NCI-H345 treated with DMSO at 0.1 percent for 48 hours (cell line): ENCODE measurements around the gene NFIA.
"Not testable (repeated sequence)": the region's sequence is repeated elsewhere in the genome, so short reads cannot be mapped to it uniquely, and the experiment has no call there.

Source experiments
- DNase-seq: peaks from one replicate; lab custom pipeline; 2025; ENCODE audit not compliant: unreplicated experiment; lab: John Stamatoyannopoulos, UW

Gene NFIA

DNA sequence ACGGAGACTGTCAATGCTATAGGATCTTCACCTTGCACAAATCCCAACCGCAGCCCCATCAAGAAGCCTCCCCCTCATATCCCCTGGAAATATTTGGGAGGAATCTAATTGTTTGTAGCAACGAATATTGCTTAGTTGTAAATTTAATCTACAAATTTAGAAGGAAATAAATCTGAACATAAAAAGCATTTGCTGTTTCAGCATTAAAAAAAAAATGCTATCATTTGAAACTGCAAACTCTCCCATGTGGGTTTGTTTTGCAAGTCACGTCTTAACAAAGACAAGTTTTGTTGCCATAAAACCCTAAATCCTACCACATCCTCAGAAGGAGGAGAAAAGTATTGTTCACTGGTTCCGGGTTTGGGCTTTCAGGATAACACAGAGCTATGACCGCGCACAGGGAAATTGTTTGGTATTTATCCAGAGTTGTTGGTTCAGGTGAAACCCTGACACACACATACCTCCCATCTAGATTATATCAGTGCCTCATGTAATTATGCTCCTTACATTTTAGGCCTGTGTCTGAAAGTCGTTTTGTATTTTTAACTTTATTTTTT lies 363.0 kb downstream of the NFIA start:
- DNase-seq: no peak

DNA sequence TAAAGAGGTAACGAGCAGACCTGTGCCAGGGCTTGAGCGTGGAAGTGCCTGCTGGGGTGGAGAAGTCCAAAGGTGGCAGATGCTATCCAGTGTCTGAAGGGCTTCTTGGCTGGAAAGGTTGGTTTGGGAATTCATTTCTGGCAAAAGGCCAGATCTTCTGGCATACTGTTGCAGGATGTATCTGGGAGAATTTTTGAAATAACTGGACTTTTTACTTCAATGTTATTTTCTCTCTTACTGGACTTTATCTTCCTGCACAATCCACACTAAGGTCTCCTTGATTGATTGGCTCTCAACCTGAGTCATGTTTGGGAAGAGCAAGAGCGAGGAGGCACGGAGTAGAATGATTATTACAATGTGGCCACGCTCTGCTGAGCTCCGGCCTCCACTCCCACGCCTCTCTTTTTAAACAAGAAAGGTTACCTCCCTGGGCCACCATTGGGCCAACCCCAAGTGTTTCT lies 364.2 kb downstream of the NFIA start:
- DNase-seq: no peak

- DNase-seq: no peak
Observed at GRCh38 chr1:61447106-61447967, 365.0 kb downstream of the NFIA start.

GRCh38 chr1:61447968-61448430 lies 365.6 kb downstream of the NFIA start:
- no peak for DNase-seq

GRCh38 chr1:61448914-61449313 lies 366.6 kb downstream of the NFIA start:
- DNase-seq: no peak

- DNase-seq: no peak
Observed at GRCh38 chr1:61449410-61449809, 367.0 kb downstream of the NFIA start.

- DNase-seq: no peak
Observed at GRCh38 chr1:61450454-61450853, 368.1 kb downstream of the NFIA start.

DNA sequence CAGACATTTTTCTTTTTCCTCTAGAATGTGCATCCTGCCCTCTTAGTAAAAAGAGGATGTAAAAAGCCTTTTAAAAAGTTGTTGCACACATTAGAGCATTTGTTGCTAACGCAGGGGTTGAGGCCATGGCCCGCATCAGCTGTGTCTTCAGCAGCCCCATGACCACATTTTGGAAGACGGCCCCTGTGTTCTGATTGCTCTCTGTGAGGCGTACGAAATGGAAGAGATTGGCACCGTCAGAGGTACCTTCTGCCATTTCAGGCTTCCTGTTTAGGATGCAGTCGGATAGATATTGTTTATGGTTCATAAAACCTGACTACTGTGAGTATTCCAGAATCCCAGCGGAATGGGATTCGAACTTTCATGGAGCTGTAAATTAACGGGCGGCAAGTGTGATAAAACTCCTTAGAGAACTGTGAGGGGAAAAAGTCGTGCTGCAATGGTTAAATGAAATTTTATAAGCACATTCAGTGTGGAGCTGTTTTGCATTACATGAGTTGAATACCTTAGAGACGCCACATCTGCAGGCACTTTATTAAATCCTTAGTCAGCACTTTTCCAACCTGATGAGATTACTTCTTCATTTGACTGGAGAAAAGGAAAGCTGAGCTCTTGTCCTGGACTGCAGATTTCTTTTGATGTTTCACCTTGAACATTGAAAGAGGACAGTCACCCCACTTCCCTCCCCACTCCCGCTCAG lies 368.7 kb downstream of the NFIA start:
- DNase-seq: no peak

DNA sequence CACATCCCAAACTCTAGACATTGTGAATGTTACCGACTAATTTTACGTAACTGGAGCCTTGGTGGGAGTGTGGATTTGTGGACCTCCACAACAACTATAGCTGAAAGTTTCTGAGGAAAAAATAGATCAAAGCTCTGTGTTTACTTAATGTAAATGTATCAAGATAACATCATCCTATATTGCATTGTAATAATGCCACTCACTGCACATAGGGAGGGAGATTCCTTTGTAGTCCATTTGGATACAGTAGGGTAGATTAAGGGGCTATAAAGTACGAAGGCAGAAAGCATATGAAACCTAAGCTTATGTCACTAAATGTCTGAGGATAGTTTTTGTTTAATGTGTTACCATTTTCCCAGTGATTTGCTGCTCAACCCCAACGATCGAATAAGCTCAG lies 369.2 kb downstream of the NFIA start:
- no peak for DNase-seq

DNA sequence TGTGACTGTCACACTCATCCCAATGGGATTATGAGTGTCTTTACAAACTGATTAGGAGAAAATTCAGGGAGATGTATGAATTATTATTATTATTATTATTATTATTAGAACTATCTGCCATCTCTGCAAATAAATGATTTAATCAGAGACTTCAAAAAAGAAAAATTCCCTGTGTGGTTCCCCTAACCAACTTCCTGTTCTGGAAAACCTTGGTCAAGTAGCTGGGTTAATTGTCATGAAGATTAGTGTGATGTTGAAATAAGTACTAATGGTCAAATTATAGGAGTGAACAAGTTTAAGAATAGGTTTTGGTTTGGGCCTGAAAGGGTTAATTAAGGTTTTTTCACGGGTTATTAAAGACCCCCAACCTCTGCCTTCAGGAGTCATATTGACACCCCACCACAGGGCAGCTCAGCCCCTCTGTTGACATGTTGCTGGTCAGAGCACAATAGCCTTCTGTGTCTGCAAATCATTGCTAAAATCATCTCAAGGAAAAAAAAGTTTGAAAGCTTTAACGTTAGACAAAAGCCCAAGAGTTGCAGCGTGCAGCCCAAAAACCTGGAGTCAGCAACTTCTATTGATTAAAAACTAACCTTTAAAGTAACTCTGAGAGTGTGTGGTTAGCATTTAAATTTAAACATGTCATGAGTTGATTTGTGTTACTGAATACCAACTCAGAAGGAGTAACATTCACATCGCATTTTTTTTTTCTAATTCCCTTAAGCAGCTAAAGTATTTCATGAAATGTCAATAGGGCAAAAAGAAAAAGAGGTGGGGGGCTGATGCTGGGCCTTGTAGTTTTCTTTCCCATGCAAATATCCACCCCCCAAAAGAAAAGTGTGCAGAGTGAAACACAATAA lies 370.0 kb downstream of the NFIA start:
- DNase-seq: no peak

DNA sequence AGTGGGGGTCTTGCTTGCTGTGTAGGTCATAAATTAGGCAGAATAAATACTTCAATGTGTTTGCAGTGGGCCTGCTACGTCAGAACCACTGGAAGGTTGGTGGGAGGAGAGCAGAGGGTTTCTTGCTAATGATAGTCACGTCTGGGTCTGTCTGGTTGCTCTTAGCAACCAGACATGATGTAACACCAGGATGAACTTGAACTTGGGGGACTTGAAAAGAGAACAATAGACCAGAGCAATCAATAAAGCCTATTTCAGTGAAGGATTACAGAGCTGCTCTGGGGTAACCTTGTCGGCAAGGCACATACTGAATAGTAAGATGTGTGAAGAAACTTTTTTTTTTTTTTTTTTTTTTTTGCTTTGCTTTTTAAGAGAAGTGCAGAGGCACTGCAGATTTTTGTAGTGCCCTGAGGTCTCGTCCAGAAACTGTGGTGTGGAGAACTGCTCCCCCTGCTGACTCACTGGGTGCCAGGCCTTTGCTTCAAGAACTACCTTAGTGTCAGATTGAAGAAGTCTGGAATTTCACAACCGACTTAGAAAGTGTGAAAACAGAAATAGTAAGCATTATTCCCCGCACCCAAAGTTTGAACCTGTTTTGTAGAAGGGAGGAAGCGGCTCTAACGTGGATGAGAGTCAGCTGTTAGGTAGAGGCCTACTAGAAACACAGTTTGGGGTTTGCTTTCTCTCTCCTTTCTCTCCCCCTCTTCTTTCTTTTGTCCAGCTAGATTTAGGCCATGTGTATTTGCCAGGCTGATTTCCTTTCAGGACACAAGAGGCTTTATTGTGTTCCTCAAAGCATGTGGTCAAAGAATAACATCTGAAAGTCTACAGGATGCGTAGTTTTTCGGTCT lies 371.0 kb downstream of the NFIA start:
- peak; percentile 64 for DNase-seq

GRCh38 chr1:61455400-61455799 lies 373.0 kb downstream of the NFIA start:
- no peak for DNase-seq

- DNase-seq: no peak
Observed at GRCh38 chr1:61457526-61458040, 375.2 kb downstream of the NFIA start.

GRCh38 chr1:61459345-61459744 lies 377.0 kb downstream of the NFIA start:
- DNase-seq: no peak

DNA sequence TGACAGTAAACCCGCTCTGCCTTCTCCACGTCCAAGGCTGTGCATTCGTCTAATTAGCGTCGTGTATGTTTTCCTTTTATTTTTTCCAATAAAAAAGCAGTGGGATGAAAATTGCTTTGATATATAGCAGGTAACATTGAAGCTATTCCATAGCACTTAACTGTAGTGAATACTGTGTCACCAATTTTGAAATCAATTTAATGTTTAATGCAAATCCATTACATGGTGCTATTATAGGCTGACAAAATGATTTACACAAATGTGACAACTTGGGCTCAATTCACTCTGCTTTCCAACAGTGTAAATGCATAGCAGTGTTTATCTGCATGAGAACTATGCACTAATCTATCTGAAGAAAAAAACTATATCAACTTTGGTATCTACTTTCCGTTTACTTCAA lies 377.8 kb downstream of the NFIA start:
- DNase-seq: no peak

DNA sequence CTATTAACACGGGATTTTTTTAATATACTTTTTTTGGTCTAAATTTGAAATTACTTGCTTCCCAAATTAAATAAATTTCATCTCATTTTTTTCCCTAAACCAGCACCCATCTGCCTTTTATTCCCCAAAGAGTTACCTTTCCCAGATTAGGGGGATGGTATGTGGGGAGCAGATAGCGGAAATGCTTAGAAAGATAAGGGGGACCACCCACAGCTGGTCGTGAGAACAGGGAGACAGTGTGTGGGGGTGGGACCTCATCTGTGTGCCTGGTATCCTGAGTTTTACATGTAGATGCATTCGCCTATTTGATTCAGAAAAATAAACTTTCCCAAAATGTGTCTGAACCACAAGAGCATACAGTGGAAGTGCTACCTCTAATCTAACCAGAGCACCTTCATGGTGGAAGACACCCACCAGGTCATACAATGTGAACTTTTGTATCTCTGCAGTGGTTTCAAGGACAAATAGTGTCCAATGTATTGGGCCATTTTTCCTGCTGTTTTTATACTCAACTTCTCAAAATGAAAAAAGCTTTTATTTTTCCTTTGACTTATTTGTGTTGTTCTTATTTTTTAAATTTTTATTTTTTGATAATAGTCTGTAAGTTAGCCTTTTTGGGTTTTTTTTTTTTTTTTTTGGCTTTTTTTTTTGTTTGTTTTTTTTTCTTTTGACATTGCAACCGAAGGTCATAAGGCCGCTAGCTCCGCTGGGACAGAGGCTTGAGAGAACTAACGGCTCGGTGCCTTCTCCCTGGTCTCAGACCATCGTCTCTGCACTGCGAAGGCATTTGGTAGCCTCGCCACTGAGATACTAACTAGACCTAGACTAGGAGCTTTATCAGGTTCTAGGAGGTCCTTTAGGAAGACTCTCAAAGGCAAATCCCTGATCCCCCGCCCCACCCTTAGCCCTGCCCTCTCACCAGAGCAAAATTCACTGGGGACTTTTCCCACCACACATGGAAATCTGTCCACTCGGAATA lies 379.3 kb downstream of the NFIA start:
- no peak for DNase-seq

DNA sequence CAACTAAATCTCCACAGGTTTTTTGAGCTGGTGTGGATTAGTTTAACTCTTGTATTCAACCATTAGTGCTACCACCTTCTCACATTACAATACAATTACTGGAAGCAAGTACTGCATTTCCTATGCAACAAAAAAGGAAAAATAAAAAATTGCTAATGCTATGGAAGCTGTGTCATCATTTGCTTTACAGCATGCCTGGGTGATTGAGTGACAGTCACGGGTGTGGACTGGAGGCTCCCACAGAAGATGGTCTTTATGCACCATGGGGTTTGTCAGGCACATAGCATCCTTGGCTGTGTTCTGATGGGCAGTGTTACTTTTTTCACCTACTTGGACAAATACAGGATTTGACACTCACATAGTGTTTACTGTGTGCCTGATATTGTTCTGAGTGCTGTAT lies 380.3 kb downstream of the NFIA start:
- no peak for DNase-seq

GRCh38 chr1:61463220-61463619 lies 380.9 kb downstream of the NFIA start:
- no peak for DNase-seq

DNA sequence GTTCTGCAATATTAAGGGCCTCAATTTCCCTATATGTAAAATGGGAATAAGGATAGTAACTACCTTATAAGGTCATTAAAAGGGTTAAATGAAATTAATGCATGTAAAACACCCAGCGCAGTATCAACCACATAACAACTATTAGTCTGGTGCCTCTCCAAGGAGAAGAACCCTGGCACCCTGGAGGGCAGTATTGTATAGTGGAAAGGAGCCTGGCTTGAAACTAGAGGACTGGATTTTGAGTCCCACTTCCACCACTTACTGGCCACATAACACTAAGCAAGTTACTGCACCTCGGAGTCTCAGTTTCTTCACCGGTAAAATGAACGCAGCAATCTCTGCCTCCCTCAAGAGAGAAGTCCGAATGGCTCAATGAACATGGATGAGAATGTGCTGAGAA lies 385.5 kb downstream of the NFIA start:
- not testable (repeated sequence) for DNase-seq
